ENCODE results near the gene C3orf18.

The C3orf18 gene

GRCh38 chr3:50550079-50550736, 17.3 kb downstream of the C3orf18 start:
- no peak for DNase-seq (ENCODE audit: low read depth)
- TF ChIP-seq CTCF (conservative IDR thresholded peaks at IDR 0.05; ENCODE audit: low read length), result peak; percentile 73
- H3K4me3 ChIP-seq (ENCODE audit: low read length), result no peak overlapping the region

GRCh38 chr3:50549226-50549625, 18.3 kb downstream of the C3orf18 start:
- no peak for DNase-seq (ENCODE audit: low read depth)
- no peak overlapping the region for H3K4me3 ChIP-seq (ENCODE audit: low read length)
- TF ChIP-seq CTCF (conservative IDR thresholded peaks at IDR 0.05; ENCODE audit: low read length), result no peak

- TF ChIP-seq CTCF (conservative IDR thresholded peaks at IDR 0.05; ENCODE audit: low read length), result no peak
- no peak for DNase-seq (ENCODE audit: low read depth)
- no peak overlapping the region for H3K4me3 ChIP-seq (ENCODE audit: low read length)
Observed at GRCh38 chr3:50545781-50546180, 21.8 kb downstream of the C3orf18 start.

GRCh38 chr3:50542177-50543034, 25.1 kb downstream of the C3orf18 start:
- H3K4me3 ChIP-seq (ENCODE audit: low read length), result no peak overlapping the region
- TF ChIP-seq CTCF (conservative IDR thresholded peaks at IDR 0.05; ENCODE audit: low read length), result peak; percentile 93
- DNase-seq (ENCODE audit: low read depth), result peak; percentile 46

GRCh38 chr3:50539356-50540286, 27.9 kb downstream of the C3orf18 start:
- no peak for TF ChIP-seq CTCF (conservative IDR thresholded peaks at IDR 0.05; ENCODE audit: low read length)
- no peak for DNase-seq (ENCODE audit: low read depth)
- no peak overlapping the region for H3K4me3 ChIP-seq (ENCODE audit: low read length)

GRCh38 chr3:50537421-50538129, 30.0 kb downstream of the C3orf18 start:
- TF ChIP-seq CTCF (conservative IDR thresholded peaks at IDR 0.05; ENCODE audit: low read length), result no peak
- no peak overlapping the region for H3K4me3 ChIP-seq (ENCODE audit: low read length)
- DNase-seq (ENCODE audit: low read depth), result no peak

Data from AG10803 (cell line).